Panc1 (cell line): ENCODE measurements around the gene LRRC71. TPM values are rescaled to one million over a fixed set of nuclear protein-coding genes. Genes with fewer than 3 reads are reported as not detected.

Source experiments
- ATAC-seq: fragments of 200-7000 bp; cut with Tn5 transposase; 2 replicates; pipeline ENCODE4 v1.9.1; 2020; ENCODE audit warnings: mild to moderate bottlenecking, moderate library complexity
- BruUV-seq: library from RNA; stranded (reverse); fragments of 400-500 nt; replicated peaks from 2 replicates; lab custom pipeline; 2021; lab: Mats Ljungman, UMichigan
- CTCF ChIA-PET: fragments of 300-600 bp; sonication (Branson Sonifier 250); formaldehyde crosslinking; loops from one replicate; lab custom pipeline; 2022; ENCODE audit warnings: antibody characterized with exemption; lab: Charles Lee
- POLR2A ChIA-PET: fragments of 300-600 bp; sonication (Branson Sonifier 250); formaldehyde crosslinking; loops from one replicate; lab custom pipeline; 2022; ENCODE audit warnings: antibody characterized with exemption; lab: Charles Lee
- DNase-seq: peaks from one replicate; pipeline ENCODE4 v3.0.0-alpha.2; 2010; ENCODE audit warnings: low read depth, low spot score
- H3K27ac ChIP-seq: 2 replicates; pipeline ENCODE4 v1.5.1; 2011; ENCODE audit warnings: mild to moderate bottlenecking, low read length, inconsistent platforms
- H3K27me3 ChIP-seq: fragments of 200-500 bp; sonication (Bioruptor generic); 2 replicates; pipeline ENCODE4 v1.6.0; 2014; ENCODE audit warnings: low read length, inconsistent platforms; ENCODE audit not compliant: control insufficient read depth, insufficient read depth
- H3K36me3 ChIP-seq: fragments of 200-500 bp; sonication (Bioruptor generic); 2 replicates; pipeline ENCODE4 v1.5.1; 2014; ENCODE audit warnings: inconsistent platforms, mild to moderate bottlenecking, low read length, moderate library complexity; ENCODE audit not compliant: control insufficient read depth, insufficient read depth
- H3K4me1 ChIP-seq: 2 replicates; pipeline ENCODE4 v1.5.1; 2011; ENCODE audit warnings: inconsistent platforms, mild to moderate bottlenecking, low read length, moderate library complexity; ENCODE audit not compliant: control insufficient read depth, insufficient read depth
- H3K4me3 ChIP-seq, 2 experiments: 2 replicates each; pipeline ENCODE4 v1.5.1; 2011 to 2012; ENCODE audit warnings: low read depth in 2 of 2, low read length in 2 of 2, mild to moderate bottlenecking in 2 of 2, inconsistent platforms in 1 of 2, moderate library complexity in 1 of 2
- H3K9me3 ChIP-seq: fragments of 200-500 bp; sonication (Bioruptor generic); 2 replicates; pipeline ENCODE4 v1.5.1; 2014; ENCODE audit warnings: low read depth, mild to moderate bottlenecking, inconsistent platforms, low read length, moderate library complexity; ENCODE audit not compliant: control insufficient read depth, insufficient read depth
- CTCF ChIP-seq: fragments of 450-650 bp; IDR thresholded peaks from 2 replicates; pipeline ENCODE4 v1.5.1; 2017; ENCODE audit warnings: mild to moderate bottlenecking
- POLR2AphosphoS5 ChIP-seq: IDR thresholded peaks from 2 replicates; pipeline ENCODE4 v1.6.1; 2012; ENCODE audit warnings: mild to moderate bottlenecking, low read depth, low read length, moderate library complexity
- REST ChIP-seq, 2 experiments: IDR thresholded peaks; 2 replicates each; pipeline ENCODE4 v1.6.1; 2011 to 2012; ENCODE audit warnings: low read depth in 2 of 2, control low read depth in 1 of 2, low read length in 1 of 2, mild to moderate bottlenecking in 1 of 2, moderate library complexity in 1 of 2; ENCODE audit not compliant: insufficient read depth in 1 of 2
- SIN3A ChIP-seq: IDR thresholded peaks from 2 replicates; pipeline ENCODE4 v1.6.1; 2012; ENCODE audit warnings: low read depth, mild to moderate bottlenecking, low read length, moderate library complexity, borderline replicate concordance; ENCODE audit not compliant: insufficient read depth
- TCF7L2 ChIP-seq: IDR thresholded peaks from 2 replicates; pipeline ENCODE4 v1.6.1; 2011; ENCODE audit warnings: mild to moderate bottlenecking, low read depth, low read length, inconsistent platforms
- in situ Hi-C: cut with HindIII; loops from 2 replicates; pipeline ENCODE4 v1.10.0; 2016; ENCODE audit warnings: low sequenced_read_pairs, low pct_unique_long_range_greater_than_20kb
- intact Hi-C: fragments of 100-400 bp; cut with micrococcal nuclease; formaldehyde crosslinking; loops from one replicate; pipeline ENCODE4 v1.10.0; 2022; ENCODE audit not compliant: unreplicated experiment
- total RNA-seq: library from RNA; stranded (reverse); gene quantifications from one replicate; pipeline ENCODE4 v1.2.1, GENCODE V29; 2021; ENCODE audit not compliant: unreplicated experiment

Gene LRRC71
- total RNA-seq, 1 experiment from 2014 or later, result 0.77 TPM

GRCh38 chr1:156913809-156914387, 6.5 kb upstream of the LRRC71 start:
- BruUV-seq, result no TSS peak
- CTCF ChIA-PET, result interaction anchor here (0.8 kb wide), 1 partner anchor 15 kb away, joined by 3 read pairs; no protein-coding TSS in a partner anchor
- no peak for ATAC-seq
- Histone ChIP-seq H3K4me1 (peaks cover 9% of the 10 kb centered on the region; the same call in 1 of the 2 replicates), H3K27me3 (no peaks in the 10 kb centered on the region), H3K4me3 (no peak overlapping the region), H3K9me3 (no peaks in the 10 kb centered on the region), H3K36me3 (no peaks in the 10 kb centered on the region), H3K27ac (no peak overlapping the region)
- POLR2A ChIA-PET, result no interaction called here
- no peak for DNase-seq
- intact Hi-C loops (no loop called here), in situ Hi-C loops (no loop called here)
- no peak for TF ChIP-seq SIN3A
- no peak for TF ChIP-seq POLR2AphosphoS5
- no peak for TF ChIP-seq TCF7L2
- TF ChIP-seq CTCF, result no peak

GRCh38 chr1:156914440-156914856, 6.0 kb upstream of the LRRC71 start:
- ChIA-PET POLR2A (no interaction called here), CTCF (no interaction called here)
- Histone ChIP-seq H3K4me1 (peaks cover 5% of the 10 kb centered on the region; the same call in 1 of the 2 replicates), H3K36me3 (no peaks in the 10 kb centered on the region), H3K9me3 (no peaks in the 10 kb centered on the region), H3K4me3 (no peak overlapping the region), H3K27ac (no peak overlapping the region), H3K27me3 (no peaks in the 10 kb centered on the region)
- in situ Hi-C loops, result no loop called here
- BruUV-seq, result no TSS peak
- DNase-seq (no peak), ATAC-seq (no peak)
- no peak for TF ChIP-seq CTCF
- TF ChIP-seq POLR2AphosphoS5, result no peak
- no peak for TF ChIP-seq TCF7L2
- no peak for TF ChIP-seq REST (IDR thresholded peaks at IDR 0.05; ENCODE audit: insufficient read depth in 1 of 2, low read depth in 2 of 2, low read length in 1 of 2)
- no peak for TF ChIP-seq SIN3A
- intact Hi-C loops, result no loop called here
